K562 (cell line): ENCODE data around the gene DRC1. TPM values are rescaled to one million over a fixed set of nuclear protein-coding genes. Genes with fewer than 3 reads are reported as not detected.
A peak's percentile ranks its signal among the peaks of the same experiment; 100 is the strongest.

Experiments
- BRD9 ChIP-seq: fragments of 450-650 bp; IDR thresholded peaks from 2 replicates; pipeline ENCODE4 v1.6.1; 2018; ENCODE audit warnings: low read depth; ENCODE audit not compliant: partially characterized antibody
- COPS2 ChIP-seq: fragments of 450-650 bp; conservative IDR thresholded peaks from 2 replicates; pipeline ENCODE4 v1.6.1; 2016; ENCODE audit warnings: mild to moderate bottlenecking, moderate library complexity
- FOXK1 ChIP-seq: sonication (generic); formaldehyde crosslinking; IDR thresholded peaks from 2 replicates; pipeline ENCODE4 v1.8.0; 2022; ENCODE audit warnings: missing genetic modification reagents, mild to moderate bottlenecking, borderline replicate concordance
- RHOXF2B ChIP-seq: fragments of 250-450 bp; sonication (Bioruptor Pico); conservative IDR thresholded peaks from 2 replicates; pipeline ENCODE4 v1.5.1; 2021
- ZNF184 ChIP-seq: sonication (generic); formaldehyde crosslinking; IDR thresholded peaks from 2 replicates; pipeline ENCODE4 v1.5.0; 2020; ENCODE audit warnings: missing genetic modification reagents
- ZNF24 ChIP-seq: fragments of 450-650 bp; IDR thresholded peaks from 2 replicates; pipeline ENCODE4 v1.6.1; 2016
- ZNF3 ChIP-seq: fragments of 250-450 bp; sonication (Bioruptor Pico); IDR thresholded peaks from 2 replicates; pipeline ENCODE4 v1.5.0; 2021; ENCODE audit warnings: mild to moderate bottlenecking, moderate library complexity
- polyA plus RNA-seq, 8 experiments: library from polyadenylated mRNA; depleted of rRNA in 4 of 8; stranded (reverse) in 5 of 8; unstranded in 3 of 8; fragments of >200 nt; fragmentation: Nextera tagmentation in 2 of 8; fragmentation: Illumina TruSeq in 1 of 8; extraction: Ambion mirVana in 2 of 8; extraction: Trizol in 1 of 8; gene quantifications; 2 replicates each; pipeline versions ENCODE4 v1.2.1 to v1.2.3, GENCODE V29; 2011 to 2014; ENCODE audit warnings: inconsistent platforms in 1 of 8, missing spikeins in 1 of 8
- total RNA-seq, 7 experiments: library from RNA; depleted of rRNA in 6 of 7; stranded (reverse); fragments of >200 nt in 6 of 7; fragmentation: Illumina TruSeq in 2 of 7; extraction: Trizol in 2 of 7; gene quantifications; 2 replicates each; pipeline versions ENCODE4 v1.2.1 to v1.2.3, GENCODE V29; 2011 to 2021; ENCODE audit warnings: low replicate concordance in 1 of 7
- TF ChIP-seq, protein P1 (sequence below): fragments of 250-450 bp; sonication (Bioruptor Pico); IDR thresholded peaks from 2 replicates; pipeline ENCODE4 v1.5.0; 2021; ENCODE audit warnings: mild to moderate bottlenecking, moderate library complexity
- TF ChIP-seq, protein P2 (sequence below): sonication (generic); formaldehyde crosslinking; IDR thresholded peaks from 2 replicates; pipeline ENCODE4 v1.5.0; 2020; ENCODE audit warnings: missing genetic modification reagents
- TF ChIP-seq, protein P3 (sequence below), 2 experiments: fragments of 450-650 bp; conservative IDR thresholded peaks; 2 replicates each; pipeline ENCODE4 v1.6.1; 2017; ENCODE audit warnings: mild to moderate bottlenecking in 2 of 2, moderate library complexity in 2 of 2
- TF ChIP-seq, protein P4 (sequence below), 2 experiments: fragments of 450-650 bp in 1 of 2; sonication (generic) in 1 of 2; formaldehyde crosslinking in 1 of 2; IDR thresholded peaks; 2 replicates each; pipeline versions ENCODE4 v1.7.1 to v1.9.0; 2016 to 2022; ENCODE audit warnings: inconsistent platforms in 1 of 2, mild to moderate bottlenecking in 1 of 2, missing genetic modification reagents in 1 of 2

The DRC1 gene
- total and polyA plus RNA-seq, 9 of the 15 experiments (the other 6 are each of a cell fraction or from before 2014, with no cell fraction given) = 0.07 to 0.10 TPM; not detected in 7

DNA sequence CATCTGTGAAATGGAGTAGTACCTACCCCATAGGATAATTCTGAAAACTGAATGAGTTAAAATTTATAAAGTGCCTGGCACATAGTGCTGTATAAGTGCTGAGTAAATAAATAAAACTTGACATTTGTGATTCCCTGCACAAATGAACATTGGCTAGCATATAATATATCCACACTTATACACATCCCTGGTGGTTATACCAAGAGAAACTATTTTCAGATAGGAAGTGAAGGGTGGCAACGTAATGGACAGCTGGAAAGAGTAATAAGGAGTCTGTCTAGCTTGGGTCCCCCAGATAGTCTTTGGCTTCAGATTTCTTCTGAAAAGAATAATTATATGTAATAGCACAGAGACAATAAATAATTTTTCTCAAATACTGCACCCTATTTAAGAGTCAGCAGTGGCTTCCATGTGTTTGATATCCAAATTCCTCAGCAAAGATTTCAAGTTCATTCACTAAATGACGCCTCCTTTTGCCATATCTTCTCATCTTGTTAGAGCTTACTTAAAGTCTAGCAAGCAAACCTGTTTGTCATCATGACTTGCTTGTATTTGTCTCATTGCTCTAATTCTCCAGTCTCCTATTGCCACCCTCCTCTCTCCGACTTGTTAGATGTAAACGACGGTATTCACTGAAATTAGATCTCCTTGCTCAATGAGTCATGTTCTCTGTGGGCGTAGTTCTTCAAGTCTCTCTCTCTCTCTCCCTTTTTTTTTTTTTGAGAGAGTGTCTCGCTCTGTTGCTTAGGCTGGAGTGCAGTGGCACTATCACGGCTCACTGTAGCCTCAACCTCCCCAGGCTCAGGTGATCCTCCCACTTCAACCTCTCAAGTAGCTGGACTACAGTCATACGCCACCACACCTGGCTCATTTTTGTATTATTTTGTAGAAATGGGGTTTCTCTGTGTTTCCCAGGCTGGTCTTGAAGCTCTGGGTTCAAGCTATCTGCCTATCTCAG, 46.4 kb upstream of the DRC1 start (continued):
- no peak for TF ChIP-seq ZNF184 (CRISPR knock-in tag)
- TF ChIP-seq, protein P1, sequence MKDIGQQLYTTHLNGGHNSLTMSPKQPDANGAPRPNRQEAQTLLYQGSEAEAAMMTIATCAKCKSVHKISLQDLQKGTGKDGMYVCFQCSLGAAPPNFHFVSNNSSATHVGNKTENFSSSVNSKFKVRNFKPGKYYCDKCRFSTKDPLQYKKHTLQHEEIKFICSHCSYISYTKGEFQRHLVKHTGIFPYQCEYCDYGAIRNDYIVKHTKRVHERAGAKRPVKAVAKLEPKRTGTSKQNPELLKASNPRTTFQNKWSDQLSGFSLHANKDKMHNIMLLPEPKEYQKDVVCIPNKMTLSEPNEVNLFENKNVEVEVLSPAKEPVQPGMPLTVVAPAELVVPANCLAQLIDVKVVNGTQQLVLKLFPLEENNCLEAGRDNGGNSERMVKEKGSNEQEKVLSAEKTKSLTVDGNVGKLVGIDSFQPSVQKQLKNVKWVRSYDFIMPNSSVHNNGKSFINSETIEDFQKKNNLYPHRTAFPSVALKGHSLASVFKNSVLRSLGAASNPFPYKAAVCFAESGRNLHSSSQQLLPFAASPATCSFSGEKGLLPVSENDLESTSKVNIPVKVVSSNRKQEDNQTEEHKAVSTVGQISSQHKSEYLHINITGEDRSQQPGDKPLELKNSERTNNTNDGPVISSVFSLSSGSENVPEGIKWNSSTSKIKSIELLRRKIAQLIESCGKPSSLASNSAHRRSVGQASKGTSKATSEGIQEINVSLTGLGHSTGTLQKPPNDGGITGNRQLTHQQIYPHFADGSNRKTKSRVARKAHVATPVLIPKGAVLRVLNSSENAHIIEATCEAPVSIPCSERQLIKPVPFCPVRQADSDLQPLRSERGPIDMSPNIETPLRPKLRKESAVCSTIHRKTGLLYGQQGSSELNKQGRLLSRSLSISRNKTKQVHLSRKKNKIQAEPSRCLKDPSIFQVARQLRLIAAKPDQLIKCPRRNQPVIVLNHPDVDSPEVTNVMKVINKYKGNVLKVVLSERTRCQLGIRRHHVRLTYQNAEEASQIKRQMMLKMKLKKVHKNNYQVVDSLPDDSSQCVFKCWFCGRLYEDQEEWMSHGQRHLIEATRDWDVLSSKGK (CRISPR knock-in tag) = no peak
- TF ChIP-seq FOXK1 (CRISPR knock-in tag) = no peak
- no peak for TF ChIP-seq RHOXF2B (CRISPR knock-in tag)
- TF ChIP-seq, protein P2, sequence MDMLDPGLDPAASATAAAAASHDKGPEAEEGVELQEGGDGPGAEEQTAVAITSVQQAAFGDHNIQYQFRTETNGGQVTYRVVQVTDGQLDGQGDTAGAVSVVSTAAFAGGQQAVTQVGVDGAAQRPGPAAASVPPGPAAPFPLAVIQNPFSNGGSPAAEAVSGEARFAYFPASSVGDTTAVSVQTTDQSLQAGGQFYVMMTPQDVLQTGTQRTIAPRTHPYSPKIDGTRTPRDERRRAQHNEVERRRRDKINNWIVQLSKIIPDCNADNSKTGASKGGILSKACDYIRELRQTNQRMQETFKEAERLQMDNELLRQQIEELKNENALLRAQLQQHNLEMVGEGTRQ = no peak
- TF ChIP-seq, protein P3, sequence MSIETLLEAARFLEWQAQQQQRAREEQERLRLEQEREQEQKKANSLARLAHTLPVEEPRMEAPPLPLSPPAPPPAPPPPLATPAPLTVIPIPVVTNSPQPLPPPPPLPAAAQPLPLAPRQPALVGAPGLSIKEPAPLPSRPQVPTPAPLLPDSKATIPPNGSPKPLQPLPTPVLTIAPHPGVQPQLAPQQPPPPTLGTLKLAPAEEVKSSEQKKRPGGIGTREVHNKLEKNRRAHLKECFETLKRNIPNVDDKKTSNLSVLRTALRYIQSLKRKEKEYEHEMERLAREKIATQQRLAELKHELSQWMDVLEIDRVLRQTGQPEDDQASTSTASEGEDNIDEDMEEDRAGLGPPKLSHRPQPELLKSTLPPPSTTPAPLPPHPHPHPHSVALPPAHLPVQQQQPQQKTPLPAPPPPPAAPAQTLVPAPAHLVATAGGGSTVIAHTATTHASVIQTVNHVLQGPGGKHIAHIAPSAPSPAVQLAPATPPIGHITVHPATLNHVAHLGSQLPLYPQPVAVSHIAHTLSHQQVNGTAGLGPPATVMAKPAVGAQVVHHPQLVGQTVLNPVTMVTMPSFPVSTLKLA (conservative IDR thresholded peaks at IDR 0.05) = peak in 1 of 2 experiments; percentile 49; a peak in 2 of 4 replicates
- no peak for TF ChIP-seq ZNF24
- TF ChIP-seq, protein P4, sequence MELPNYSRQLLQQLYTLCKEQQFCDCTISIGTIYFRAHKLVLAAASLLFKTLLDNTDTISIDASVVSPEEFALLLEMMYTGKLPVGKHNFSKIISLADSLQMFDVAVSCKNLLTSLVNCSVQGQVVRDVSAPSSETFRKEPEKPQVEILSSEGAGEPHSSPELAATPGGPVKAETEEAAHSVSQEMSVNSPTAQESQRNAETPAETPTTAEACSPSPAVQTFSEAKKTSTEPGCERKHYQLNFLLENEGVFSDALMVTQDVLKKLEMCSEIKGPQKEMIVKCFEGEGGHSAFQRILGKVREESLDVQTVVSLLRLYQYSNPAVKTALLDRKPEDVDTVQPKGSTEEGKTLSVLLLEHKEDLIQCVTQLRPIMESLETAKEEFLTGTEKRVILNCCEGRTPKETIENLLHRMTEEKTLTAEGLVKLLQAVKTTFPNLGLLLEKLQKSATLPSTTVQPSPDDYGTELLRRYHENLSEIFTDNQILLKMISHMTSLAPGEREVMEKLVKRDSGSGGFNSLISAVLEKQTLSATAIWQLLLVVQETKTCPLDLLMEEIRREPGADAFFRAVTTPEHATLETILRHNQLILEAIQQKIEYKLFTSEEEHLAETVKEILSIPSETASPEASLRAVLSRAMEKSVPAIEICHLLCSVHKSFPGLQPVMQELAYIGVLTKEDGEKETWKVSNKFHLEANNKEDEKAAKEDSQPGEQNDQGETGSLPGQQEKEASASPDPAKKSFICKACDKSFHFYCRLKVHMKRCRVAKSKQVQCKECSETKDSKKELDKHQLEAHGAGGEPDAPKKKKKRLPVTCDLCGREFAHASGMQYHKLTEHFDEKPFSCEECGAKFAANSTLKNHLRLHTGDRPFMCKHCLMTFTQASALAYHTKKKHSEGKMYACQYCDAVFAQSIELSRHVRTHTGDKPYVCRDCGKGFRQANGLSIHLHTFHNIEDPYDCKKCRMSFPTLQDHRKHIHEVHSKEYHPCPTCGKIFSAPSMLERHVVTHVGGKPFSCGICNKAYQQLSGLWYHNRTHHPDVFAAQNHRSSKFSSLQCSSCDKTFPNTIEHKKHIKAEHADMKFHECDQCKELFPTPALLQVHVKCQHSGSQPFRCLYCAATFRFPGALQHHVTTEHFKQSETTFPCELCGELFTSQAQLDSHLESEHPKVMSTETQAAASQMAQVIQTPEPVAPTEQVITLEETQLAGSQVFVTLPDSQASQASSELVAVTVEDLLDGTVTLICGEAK (IDR thresholded peaks at IDR 0.05) = no peak
- TF ChIP-seq, protein P4 (CRISPR knock-in tag; IDR thresholded peaks at IDR 0.05) = no peak
- no peak for TF ChIP-seq COPS2
- peak; percentile 73 for TF ChIP-seq BRD9
- no peak for TF ChIP-seq ZNF3 (CRISPR knock-in tag)
